Stimulated activated CD8-positive, alpha-beta memory T cell treated with anti-CD3 and anti-CD28 coated beads, Interleukin-4, amount 100 ng/mL, for 1 hour (primary cell): ENCODE data around the gene KIZ.

Source experiments
- DNase-seq, 2 donors: peaks; one replicate each; pipeline ENCODE4 v3.0.0-alpha.2; 2020; ENCODE audit warnings: low read depth in 2 of 2, low spot score in 1 of 2

Gene KIZ

GRCh38 chr20:21125849-21126580 is at the start of gene KIZ:
KIZ (plus strand) TSS chr20:21126082; CDS start chr20:21126116, 34 bp downstream.
- DNase-seq: peak; percentile 95 to 98

DNA sequence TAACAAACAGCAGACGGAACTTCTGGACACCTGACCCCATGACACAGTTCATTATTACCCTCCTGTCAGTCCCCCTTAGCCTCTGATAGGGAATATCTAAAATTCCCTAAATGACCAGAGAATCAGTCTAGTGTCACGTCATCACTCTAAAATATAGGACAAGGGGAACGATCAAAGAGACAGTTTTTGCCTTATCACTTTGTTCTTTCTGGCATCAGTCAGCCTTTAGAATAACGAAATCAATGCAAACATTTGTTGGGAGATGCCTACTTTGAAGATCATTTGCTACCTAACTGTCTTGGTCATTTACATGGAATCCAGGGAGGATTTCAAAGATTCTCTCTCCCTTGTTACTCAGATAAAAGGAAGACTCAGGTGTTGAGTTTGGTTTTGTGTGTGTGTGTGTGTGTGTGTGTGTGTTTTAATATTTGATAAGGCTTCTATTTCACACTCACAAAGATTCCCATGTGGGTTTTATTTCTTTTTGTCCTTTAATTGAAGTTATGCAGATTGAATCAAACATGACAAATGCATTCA is 48.0 kb upstream of the KIZ start:
- DNase-seq: no peak

DNA sequence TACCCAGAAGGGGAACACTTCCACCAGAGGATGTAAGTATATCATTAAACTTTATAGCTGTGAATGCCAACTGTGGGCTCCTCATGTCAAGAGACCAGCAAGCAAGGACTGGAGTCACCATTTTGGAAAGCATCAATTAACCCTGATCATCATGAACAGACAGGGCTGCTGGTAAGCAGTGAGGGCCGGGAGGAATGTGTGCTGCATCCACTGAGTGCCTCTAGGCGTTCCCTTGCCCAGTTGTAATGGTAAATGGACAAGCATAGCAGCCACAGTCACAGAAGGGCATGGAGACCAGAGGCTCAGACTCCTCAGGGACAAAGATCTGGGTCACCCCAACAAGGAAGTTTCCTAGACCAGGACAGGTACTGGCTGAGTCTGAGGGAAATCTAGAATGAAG is 43.3 kb upstream of the KIZ start:
- no peak for DNase-seq

GRCh38 chr20:21083825-21084325 is 42.0 kb upstream of the KIZ start:
- DNase-seq: no peak

DNA sequence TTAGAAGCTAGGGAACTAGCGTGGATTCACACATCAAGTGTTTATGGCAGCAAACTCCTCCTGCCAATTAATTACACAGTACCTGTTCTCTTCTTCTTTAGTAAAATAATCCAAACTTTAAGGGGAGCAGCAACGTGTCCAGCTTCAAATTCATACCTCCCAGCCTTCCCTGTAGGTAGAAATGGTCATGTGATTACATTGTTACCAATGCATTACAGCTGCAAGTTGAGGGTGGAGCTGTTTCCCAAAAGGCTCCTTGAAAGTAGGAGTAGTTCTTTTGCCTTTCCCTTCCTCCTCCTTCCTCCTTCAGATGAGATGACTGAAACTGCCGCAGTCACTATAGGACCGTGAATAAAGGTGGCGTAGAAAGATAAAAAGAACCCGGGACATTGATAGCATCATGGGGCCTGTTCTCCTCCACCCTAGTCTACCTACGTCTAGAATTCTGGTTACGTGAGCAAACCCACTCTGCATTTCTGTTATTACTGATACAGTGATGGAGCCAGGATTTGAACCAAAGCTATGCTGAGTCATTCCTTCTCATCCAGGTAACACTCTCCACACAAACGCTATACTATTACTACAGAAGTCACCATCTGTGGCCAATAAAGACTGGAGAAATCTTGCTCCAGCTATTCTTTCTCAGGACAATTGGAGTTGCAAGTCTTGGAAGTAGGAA is 37.9 kb upstream of the KIZ start:
- DNase-seq: no peak

DNA sequence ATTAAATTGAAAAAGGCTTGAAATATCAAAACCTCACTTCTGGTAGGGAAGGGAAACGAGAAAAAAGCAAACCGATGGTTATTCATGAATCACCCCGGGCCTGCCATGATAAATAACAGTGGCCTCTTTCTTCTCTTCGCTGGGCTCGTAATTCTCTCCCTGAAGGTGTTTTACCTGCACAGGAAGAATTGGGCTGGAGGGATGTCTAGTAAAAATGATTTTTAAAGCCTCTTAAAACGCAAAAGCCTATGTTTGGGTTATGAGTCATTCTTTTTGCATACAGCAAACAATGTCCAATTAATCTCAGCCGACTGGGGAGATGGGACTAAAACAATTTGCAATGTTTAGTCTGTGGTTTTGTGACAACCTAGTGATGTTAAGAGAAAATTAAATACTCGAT is 36.5 kb upstream of the KIZ start:
- DNase-seq: no peak

DNA sequence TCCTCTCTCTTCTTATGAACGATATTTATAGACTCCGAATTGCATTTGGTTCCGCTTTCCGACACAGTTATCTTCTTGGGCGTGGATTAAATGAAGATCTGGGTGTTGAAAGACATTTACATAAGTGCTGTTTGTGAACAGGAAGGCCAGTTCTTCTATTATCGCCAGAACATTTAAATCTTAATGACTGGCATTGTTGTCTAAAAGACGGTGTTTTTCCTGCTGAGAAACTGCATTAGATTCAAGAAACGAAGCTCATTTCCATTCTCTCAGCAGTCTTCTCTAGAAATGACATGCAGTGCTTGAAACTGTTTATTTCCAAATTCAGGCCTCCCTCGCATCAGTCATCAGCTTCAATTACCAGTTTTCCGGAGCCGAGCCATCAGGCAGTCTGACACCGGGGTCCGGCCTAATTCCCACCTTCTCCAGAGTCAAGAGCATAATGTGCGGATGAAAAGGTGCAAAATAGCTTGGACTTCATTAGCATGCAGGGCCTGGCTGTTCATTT is 35.7 kb upstream of the KIZ start:
- DNase-seq: no peak

GRCh38 chr20:21090721-21091120 is 35.2 kb upstream of the KIZ start:
- DNase-seq: no peak

- DNase-seq: no peak
Observed at GRCh38 chr20:21092806-21093205, 33.1 kb upstream of the KIZ start.

DNA sequence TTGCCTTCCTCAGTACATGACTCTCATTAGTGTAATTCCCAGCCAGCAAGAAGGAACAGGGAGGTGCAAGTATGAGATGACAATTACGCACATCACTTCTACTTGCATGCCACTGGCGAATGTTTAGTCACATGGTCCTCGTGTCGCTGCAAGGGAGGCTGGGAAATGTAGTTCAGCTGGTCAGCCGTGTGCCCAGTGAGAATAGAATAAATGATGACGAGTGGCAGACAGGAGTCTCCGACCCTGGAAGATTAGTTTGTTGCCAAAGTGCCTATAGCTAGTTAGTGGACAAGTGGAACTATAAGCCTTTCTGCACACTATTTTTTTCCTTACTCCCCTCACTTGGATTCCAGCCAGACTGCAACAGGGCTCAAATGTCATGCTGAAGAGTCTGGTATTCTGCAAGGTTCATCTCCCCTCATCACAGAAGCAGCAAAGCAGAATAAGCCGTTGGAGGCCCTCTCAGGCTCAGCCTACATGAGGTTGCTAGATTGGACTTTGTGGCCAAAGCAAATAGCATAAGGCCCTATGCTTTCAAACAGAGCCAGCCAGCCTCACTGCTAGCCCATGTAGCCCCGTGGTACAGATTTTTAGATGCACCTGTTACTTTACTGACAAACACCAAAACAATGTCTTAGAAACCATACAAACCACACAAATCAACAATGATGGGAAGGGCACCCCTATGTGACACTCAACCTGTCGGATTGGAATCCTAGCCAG is 29.4 kb upstream of the KIZ start:
- no peak for DNase-seq

- DNase-seq: no peak
Observed at GRCh38 chr20:21099751-21100577, 25.9 kb upstream of the KIZ start.

DNA sequence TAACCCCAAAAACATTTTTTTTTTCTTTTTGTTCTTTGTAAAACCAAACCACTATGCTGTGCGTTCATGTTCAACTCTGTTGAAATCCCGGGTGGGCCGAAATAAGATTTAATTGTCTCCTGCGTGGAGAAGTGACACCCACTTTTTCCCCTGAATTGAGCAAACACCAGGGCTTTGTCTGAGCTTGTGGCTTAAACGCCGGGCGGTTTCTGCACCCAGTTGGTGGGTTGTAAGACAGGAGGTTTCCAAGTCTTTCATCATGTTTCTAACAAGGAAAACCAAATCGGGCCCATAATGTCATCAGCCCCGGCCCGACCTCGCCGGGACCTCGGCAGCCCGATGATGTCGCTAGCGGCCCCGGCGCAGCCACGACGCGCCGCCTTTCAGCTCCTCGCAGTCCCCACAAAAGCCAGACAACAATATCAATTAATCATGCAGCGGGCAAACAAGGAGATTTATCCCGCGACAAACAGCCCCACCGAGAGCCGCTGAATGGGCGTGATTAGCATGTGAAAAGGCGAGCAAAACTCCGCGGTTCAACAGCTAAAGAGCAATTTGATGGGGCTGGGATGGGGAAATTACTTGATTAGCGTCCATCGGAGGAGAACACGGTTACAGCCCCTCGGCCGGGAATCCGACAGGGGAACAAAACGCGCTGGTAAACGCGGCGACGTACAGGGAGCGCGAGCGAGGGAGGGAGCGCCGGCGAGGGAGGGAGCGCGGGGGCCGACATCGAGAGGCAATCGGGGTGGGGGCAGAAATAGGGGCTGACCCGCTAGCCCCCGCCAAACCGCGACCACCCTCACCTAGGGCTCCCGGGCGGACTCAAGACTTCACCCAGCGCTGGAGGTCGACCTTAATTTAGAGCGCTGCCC is 25.1 kb upstream of the KIZ start:
- no peak for DNase-seq

- DNase-seq: no peak
Observed at GRCh38 chr20:21101453-21101931, 24.4 kb upstream of the KIZ start.

DNA sequence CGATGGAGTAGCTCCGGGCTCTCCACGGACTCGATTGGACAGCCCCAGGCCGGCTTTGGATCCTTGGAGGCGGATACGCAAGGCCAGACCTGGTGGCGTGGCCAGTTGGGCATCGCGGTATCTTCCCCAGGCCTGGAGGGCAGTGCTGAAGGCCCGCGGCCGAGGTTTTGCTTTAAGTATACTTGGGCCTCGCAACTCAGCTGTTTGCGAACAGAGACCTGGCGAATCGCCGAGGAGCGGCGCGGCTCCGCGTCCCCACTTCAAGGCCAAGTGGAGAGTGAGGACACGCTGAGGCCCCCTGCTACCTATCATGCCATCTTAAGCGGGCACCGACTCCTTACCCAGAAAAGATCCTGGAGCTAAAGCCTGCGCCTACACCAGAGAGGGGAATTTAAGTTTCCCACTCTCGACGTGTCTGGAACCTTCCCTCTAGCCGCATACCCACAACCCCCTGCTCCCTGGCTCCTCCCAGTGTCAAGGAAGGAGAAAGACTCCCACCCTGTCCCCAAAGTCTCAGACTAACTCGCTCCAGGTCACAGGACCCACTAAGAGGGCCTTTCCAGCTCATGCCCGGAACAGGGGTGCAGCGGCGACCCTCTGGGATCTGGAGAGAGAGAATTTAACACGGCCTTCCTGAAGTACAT is 23.8 kb upstream of the KIZ start:
- no peak for DNase-seq

GRCh38 chr20:21102603-21103311 is 23.1 kb upstream of the KIZ start:
- no peak for DNase-seq

DNA sequence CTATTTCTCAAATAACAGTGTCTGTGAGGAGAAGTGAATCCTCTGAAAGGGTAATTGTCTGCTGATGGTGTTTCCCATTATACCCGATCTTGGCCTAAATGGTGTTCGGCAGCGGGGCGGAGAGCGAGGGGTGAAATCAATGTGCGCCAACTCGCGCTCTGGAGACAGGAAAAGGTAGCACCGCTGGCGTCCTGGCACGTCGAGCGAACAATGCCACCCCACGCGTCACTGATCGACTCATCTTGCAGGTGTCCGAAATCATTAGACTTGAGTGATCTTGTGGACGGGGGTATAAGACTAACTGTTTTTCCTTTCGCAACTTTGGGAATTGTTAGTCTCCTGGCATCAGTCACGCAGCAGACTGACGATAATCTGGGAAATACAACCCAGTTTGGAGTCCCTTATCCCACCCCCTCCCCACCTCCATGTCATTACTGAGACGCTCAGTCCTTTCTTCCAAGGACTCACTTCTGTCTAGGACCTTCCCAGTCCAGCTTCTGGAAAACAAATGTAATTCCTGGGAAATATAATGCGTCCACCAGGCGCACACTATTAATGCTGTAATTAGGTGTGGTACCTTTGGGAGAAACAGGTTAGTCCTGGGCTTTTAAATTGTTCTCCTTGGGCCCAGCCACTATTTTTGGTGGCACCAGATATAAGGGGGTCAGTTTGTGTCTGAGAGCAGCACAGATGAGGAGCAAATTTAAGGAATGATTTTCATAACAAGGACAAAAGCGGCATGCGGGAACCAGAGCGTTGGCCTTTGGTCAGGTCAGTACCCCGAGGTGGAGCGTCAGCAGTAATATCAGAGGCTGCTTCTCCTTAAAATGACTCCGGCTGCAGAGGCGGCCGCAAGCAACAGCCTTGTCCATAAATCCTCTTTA is 22.1 kb upstream of the KIZ start:
- no peak for DNase-seq

DNA sequence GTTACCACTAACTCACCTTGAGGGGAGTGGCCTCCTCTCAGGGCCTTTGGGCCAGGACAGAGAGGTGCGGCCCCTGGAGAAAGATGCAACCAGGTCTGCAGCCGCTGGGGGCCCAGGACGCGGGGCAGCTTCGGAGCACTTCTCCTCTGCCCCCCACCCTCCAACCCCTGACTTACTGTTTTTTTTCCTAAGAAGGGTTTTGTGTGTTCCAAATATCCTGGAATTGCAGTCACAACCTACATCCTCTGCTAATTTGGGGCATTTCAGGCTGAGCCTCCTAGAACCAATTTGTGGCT is 21.5 kb upstream of the KIZ start:
- DNase-seq: no peak

DNA sequence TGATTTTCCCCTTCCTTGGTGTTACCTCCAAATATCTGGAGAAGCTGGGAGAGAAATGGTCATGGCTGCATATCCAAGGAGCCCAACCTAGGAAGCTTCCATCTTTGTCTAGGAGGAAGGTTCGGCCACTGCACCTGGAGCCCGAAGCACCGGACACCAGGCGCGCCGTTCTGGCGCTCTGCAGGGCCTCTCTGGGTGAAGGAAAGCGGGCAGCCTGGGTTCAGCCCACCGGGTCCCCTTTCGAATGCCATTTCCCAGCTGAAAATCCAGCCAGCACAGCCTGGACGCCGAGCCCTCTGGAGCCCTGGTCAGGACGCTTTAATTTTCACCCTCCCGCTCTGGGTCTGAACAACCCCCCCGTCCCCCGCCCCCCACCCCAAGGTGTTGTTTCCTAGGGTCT is 21.0 kb upstream of the KIZ start:
- no peak for DNase-seq
